K562 (cell line): Measurements from ENCODE around the gene UBASH3A. TPM values are rescaled to one million over a fixed set of nuclear protein-coding genes. Genes with fewer than 3 reads are reported as not detected.

Experiments used
- ATAC-seq: fragments of 200-7000 bp; cut with Tn5 transposase; 3 replicates; pipeline ENCODE4 v1.9.1; 2020; ENCODE audit warnings: moderate library complexity
- BruUV-seq: library from RNA; stranded (reverse); fragments of 400-500 nt; replicated peaks from 2 replicates; lab custom pipeline; 2021; lab: Mats Ljungman, UMichigan
- CTCF ChIA-PET: fragments of 300-600 bp; formaldehyde crosslinking; extraction: SDS; loops from one replicate; lab custom pipeline; 2021; ENCODE audit warnings: low intra/inter-chr PET ratio; lab: Yijun Ruan, JAX
- POLR2A ChIA-PET: fragments of 300-600, 350-650 bp; sonication (Branson Sonifier 250); formaldehyde crosslinking; extraction: SDS; loops from one replicate; lab custom pipeline; 2021; ENCODE audit warnings: antibody characterized with exemption, inconsistent platforms; lab: Yijun Ruan, JAX
- DNase-seq, 4 experiments: peaks; one replicate each; pipeline versions ENCODE4 v3.0.0 to v3.0.0-alpha.2; 2011 to 2018; ENCODE audit warnings: low spot score in 3 of 4, mixed read lengths in 3 of 4; ENCODE audit errors: extremely low read depth in 1 of 4
- FAIRE-seq: peaks from 2 replicates; lab custom pipeline; 2011; peaks lifted over from hg19 to GRCh38; lab: Jason Lieb, UNC
- H2AFZ ChIP-seq: 2 replicates; pipeline ENCODE4 v1.6.0; 2011; ENCODE audit warnings: low read depth, low read length, control low read depth, inconsistent platforms
- H3K27ac ChIP-seq: fragments of 200-600 bp; 3 replicates; pipeline ENCODE4 v1.8.0; 2011; ENCODE audit warnings: low read depth, mild to moderate bottlenecking, control low read depth, inconsistent platforms, low read length, moderate library complexity, mixed read lengths; ENCODE audit errors: extremely low read depth
- H3K27me3 ChIP-seq, 2 experiments: fragments of 300-600 bp in 1 of 2; 2 replicates in 1 of 2; 3 replicates in 1 of 2; pipeline versions ENCODE4 v1.6.0 to v1.8.0; 2011; ENCODE audit warnings: inconsistent platforms in 2 of 2, low read length in 2 of 2, mild to moderate bottlenecking in 1 of 2, mixed read lengths in 1 of 2, moderate library complexity in 1 of 2; ENCODE audit not compliant: control insufficient read depth in 2 of 2, insufficient read depth in 2 of 2
- H3K36me3 ChIP-seq: fragments of 300-600 bp; 3 replicates; pipeline ENCODE4 v1.8.0; 2011; ENCODE audit warnings: mild to moderate bottlenecking, low read length, inconsistent platforms; ENCODE audit not compliant: control insufficient read depth, insufficient read depth
- H3K4me1 ChIP-seq, 2 experiments: fragments of 200-600 bp in 1 of 2; replicated peaks in 1 of 2; 2 replicates in 1 of 2; 3 replicates in 1 of 2; pipeline versions ENCODE4 v1.5.1 to v1.8.0; 2011; ENCODE audit warnings: inconsistent platforms in 2 of 2, low read length in 2 of 2, mild to moderate bottlenecking in 1 of 2, mixed read lengths in 1 of 2, moderate library complexity in 1 of 2; ENCODE audit not compliant: control insufficient read depth in 2 of 2, insufficient read depth in 2 of 2
- H3K4me2 ChIP-seq: 2 replicates; pipeline ENCODE4 v1.6.1; 2011; ENCODE audit warnings: low read length, control low read depth, inconsistent platforms, mixed read lengths; ENCODE audit not compliant: insufficient read depth
- H3K4me3 ChIP-seq: fragments of 200-600 bp; sonication (generic), shearing (Covaris generic); 2 replicates; pipeline ENCODE4 v1.5.1; 2016; ENCODE audit warnings: control low read depth, inconsistent platforms
- H3K79me2 ChIP-seq: fragments of 200-600 bp; 3 replicates; pipeline ENCODE4 v1.8.0; 2011; ENCODE audit warnings: low read length, inconsistent platforms; ENCODE audit not compliant: control insufficient read depth, insufficient read depth
- H3K9ac ChIP-seq, 2 experiments: 2 replicates each; pipeline versions ENCODE4 v1.6.0 to v1.6.1; 2011; ENCODE audit warnings: low read depth in 2 of 2, low read length in 2 of 2, control low read depth in 1 of 2, inconsistent platforms in 1 of 2, mild to moderate bottlenecking in 1 of 2, mixed read lengths in 1 of 2; ENCODE audit not compliant: insufficient read depth in 1 of 2
- H3K9me1 ChIP-seq: one replicate; pipeline ENCODE4 v1.6.0; 2011; ENCODE audit warnings: inconsistent platforms, mild to moderate bottlenecking, low read length, moderate library complexity; ENCODE audit not compliant: control insufficient read depth, insufficient read depth
- H3K9me3 ChIP-seq: replicated peaks from 2 replicates; pipeline ENCODE4 v1.5.1; 2011; ENCODE audit warnings: low read depth, low read length, inconsistent platforms; ENCODE audit not compliant: control insufficient read depth, insufficient read depth
- H4K20me1 ChIP-seq: replicated peaks from 2 replicates; pipeline ENCODE4 v1.6.1; 2011; ENCODE audit warnings: low read length, inconsistent platforms, mixed read lengths; ENCODE audit not compliant: control insufficient read depth, insufficient read depth
- HOXB6 ChIP-seq: fragments of 250-450 bp; sonication (Bioruptor Pico); IDR thresholded peaks from 2 replicates; pipeline ENCODE4 v1.5.1; 2022; ENCODE audit warnings: mild to moderate bottlenecking, borderline replicate concordance
- SLC30A9 ChIP-seq: fragments of 250-450 bp; sonication (Bioruptor Pico); IDR thresholded peaks from 2 replicates; pipeline ENCODE4 v1.8.0; 2022; ENCODE audit warnings: mild to moderate bottlenecking, moderate library complexity
- TBP ChIP-seq: optimal IDR thresholded peaks from 2 replicates; pipeline ENCODE3; 2011; ENCODE audit warnings: low read depth, low read length, improper control_type of control experiment
- TEAD4 ChIP-seq, 2 experiments: sonication (generic) in 1 of 2; formaldehyde crosslinking in 1 of 2; IDR thresholded peaks; 2 replicates each; pipeline versions ENCODE4 v1.6.1 to v1.8.0; 2012 to 2022; ENCODE audit warnings: borderline replicate concordance in 1 of 2, inconsistent platforms in 1 of 2, low read length in 1 of 2, mild to moderate bottlenecking in 1 of 2, missing genetic modification reagents in 1 of 2
- WGBS: fragments of 100-300 bp; shearing (Covaris generic); methylation state at CpG from one replicate; pipeline ENCODE4 v1.1.6; 2016; ENCODE audit warnings: low coverage, mixed read lengths; ENCODE audit not compliant: insufficient coverage; ENCODE audit errors: missing lambda C conversion rate; 5-methylcytosine and 5-hydroxymethylcytosine counted together
- in situ Hi-C: fragments of 300-500 bp; cut with MboI; formaldehyde crosslinking; loops from 4 replicates; pipeline ENCODE4 v1.15.0; 2018; ENCODE audit warnings: inconsistent platforms, mixed read lengths
- intact Hi-C: fragments of 100-400 bp; cut with micrococcal nuclease; formaldehyde crosslinking; loops from 2 replicates; pipeline ENCODE4 v1.14.2; 2022
- polyA plus RNA-seq, 8 experiments: library from polyadenylated mRNA; depleted of rRNA in 4 of 8; stranded (reverse) in 5 of 8; unstranded in 3 of 8; fragments of >200 nt; fragmentation: Nextera tagmentation in 2 of 8; fragmentation: Illumina TruSeq in 1 of 8; extraction: Ambion mirVana in 2 of 8; extraction: Trizol in 1 of 8; gene quantifications; 2 replicates each; pipeline versions ENCODE4 v1.2.1 to v1.2.3, GENCODE V29; 2011 to 2014; ENCODE audit warnings: inconsistent platforms in 1 of 8, missing spikeins in 1 of 8
- total RNA-seq, 7 experiments: library from RNA; depleted of rRNA in 6 of 7; stranded (reverse); fragments of >200 nt in 6 of 7; fragmentation: Illumina TruSeq in 2 of 7; extraction: Trizol in 2 of 7; gene quantifications; 2 replicates each; pipeline versions ENCODE4 v1.2.1 to v1.2.3, GENCODE V29; 2011 to 2021; ENCODE audit warnings: low replicate concordance in 1 of 7
- TF ChIP-seq, protein P1 (sequence below), 2 experiments: fragments of 450-650 bp; IDR thresholded peaks; 2 replicates each; pipeline ENCODE4 v1.6.1; 2018; ENCODE audit warnings: mild to moderate bottlenecking in 2 of 2, low read depth in 1 of 2; ENCODE audit not compliant: partially characterized antibody in 2 of 2
- TF ChIP-seq, protein P2 (sequence below), 2 experiments: fragments of 200-800 bp in 1 of 2; sonication (Bioruptor generic) in 1 of 2; sonication (generic) in 1 of 2; formaldehyde crosslinking in 1 of 2; IDR thresholded peaks in 1 of 2; conservative IDR thresholded peaks in 1 of 2; 2 replicates each; pipeline versions ENCODE4 v1.5.0 to v1.6.1; 2016 to 2020; ENCODE audit warnings: missing compliant biosample characterization in 1 of 2, missing genetic modification characterization in 1 of 2, missing genetic modification reagents in 1 of 2
- TF ChIP-seq, protein P3 (sequence below): sonication (generic); formaldehyde crosslinking; IDR thresholded peaks from 2 replicates; pipeline ENCODE4 v1.8.1; 2022; ENCODE audit warnings: missing genetic modification reagents
- TF ChIP-seq, protein P4 (sequence below): fragments of 450-650 bp; formaldehyde crosslinking; IDR thresholded peaks from 2 replicates; pipeline ENCODE4 v1.4.0; 2020; ENCODE audit warnings: mild to moderate bottlenecking, moderate library complexity

Gene UBASH3A
- total and polyA plus RNA-seq, 9 of the 15 experiments (the other 6 are each of a cell fraction or from before 2014, with no cell fraction given) = 0.23 to 1.8 (median 1.1) TPM

DNA sequence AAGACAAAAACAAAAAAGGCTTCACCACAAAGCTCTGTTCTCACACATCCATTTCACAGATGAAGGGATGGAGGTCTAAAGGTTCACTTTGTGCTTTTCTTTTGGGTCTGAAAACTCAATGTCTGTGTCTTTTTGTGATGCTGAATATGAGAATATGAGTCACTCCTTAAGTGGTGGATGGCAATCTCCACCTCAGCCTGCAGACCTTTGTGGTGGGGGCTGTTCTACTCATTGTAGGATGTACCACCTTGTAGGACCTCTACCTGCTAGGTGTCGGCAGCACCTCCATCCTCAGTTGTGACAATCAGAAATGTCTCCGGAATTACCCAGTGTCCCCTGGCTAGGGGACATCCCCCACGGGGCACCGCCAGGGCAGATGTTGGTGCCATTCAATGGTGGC, 42.8 kb downstream of the UBASH3A start:
- Histone ChIP-seq H3K4me3 (no peak overlapping the region), H3K9ac (no peak overlapping the region), H3K79me2 (no peaks in the 10 kb centered on the region), H2AFZ (no peak overlapping the region), H3K27me3 (peaks cover 3 to 33% of the 10 kb centered on the region in 2 experiments; a peak in 2 of 5 replicates), H3K9me3 (no peaks in the 10 kb centered on the region), H3K9me1 (no peaks in the 10 kb centered on the region), H3K4me1 (peaks cover 0 to 8% of the 10 kb centered on the region in 2 experiments; a peak in 2 of 5 replicates), H3K27ac (no peak overlapping the region), H4K20me1 (0 out of 2 replicates have a peak, but pooled peaks cover 3% of the 10 kb centered on the region), H3K36me3 (no peaks in the 10 kb centered on the region), H3K4me2 (no peak overlapping the region)
- DNase-seq (no peak), FAIRE-seq (peak; percentile 32), ATAC-seq (no peak)
- in situ Hi-C loops (loop anchor here (5.0 to 10.0 kb wide), 3 partner anchors 69 to 289 kb away; partner anchors contain the start of gene TFF3), intact Hi-C loops (no loop called here)
- ChIA-PET CTCF (interaction anchor here (0.9 kb wide), 1 partner anchor 137 kb away, joined by 3 read pairs; no protein-coding TSS in a partner anchor), POLR2A (interaction anchor here (0.6 kb wide), 1 partner anchor 21 kb away, joined by 3 read pairs; no protein-coding TSS in a partner anchor)
- WGBS = 9% methylated on average over 4 of the region's 4 CpGs
- no TSS peak for BruUV-seq
- no peak for TF ChIP-seq TBP
- TF ChIP-seq, protein P1, sequence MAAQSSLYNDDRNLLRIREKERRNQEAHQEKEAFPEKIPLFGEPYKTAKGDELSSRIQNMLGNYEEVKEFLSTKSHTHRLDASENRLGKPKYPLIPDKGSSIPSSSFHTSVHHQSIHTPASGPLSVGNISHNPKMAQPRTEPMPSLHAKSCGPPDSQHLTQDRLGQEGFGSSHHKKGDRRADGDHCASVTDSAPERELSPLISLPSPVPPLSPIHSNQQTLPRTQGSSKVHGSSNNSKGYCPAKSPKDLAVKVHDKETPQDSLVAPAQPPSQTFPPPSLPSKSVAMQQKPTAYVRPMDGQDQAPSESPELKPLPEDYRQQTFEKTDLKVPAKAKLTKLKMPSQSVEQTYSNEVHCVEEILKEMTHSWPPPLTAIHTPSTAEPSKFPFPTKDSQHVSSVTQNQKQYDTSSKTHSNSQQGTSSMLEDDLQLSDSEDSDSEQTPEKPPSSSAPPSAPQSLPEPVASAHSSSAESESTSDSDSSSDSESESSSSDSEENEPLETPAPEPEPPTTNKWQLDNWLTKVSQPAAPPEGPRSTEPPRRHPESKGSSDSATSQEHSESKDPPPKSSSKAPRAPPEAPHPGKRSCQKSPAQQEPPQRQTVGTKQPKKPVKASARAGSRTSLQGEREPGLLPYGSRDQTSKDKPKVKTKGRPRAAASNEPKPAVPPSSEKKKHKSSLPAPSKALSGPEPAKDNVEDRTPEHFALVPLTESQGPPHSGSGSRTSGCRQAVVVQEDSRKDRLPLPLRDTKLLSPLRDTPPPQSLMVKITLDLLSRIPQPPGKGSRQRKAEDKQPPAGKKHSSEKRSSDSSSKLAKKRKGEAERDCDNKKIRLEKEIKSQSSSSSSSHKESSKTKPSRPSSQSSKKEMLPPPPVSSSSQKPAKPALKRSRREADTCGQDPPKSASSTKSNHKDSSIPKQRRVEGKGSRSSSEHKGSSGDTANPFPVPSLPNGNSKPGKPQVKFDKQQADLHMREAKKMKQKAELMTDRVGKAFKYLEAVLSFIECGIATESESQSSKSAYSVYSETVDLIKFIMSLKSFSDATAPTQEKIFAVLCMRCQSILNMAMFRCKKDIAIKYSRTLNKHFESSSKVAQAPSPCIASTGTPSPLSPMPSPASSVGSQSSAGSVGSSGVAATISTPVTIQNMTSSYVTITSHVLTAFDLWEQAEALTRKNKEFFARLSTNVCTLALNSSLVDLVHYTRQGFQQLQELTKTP (IDR thresholded peaks at IDR 0.05; ENCODE audit: low read depth in 1 of 2, partially characterized antibody in 2 of 2) = no peak
- no peak for TF ChIP-seq TEAD4 (IDR thresholded peaks at IDR 0.05; ENCODE audit: low read length)
- TF ChIP-seq TEAD4 (CRISPR knock-in tag; IDR thresholded peaks at IDR 0.05; ENCODE audit: borderline replicate concordance) = no peak
- TF ChIP-seq, protein P2, sequence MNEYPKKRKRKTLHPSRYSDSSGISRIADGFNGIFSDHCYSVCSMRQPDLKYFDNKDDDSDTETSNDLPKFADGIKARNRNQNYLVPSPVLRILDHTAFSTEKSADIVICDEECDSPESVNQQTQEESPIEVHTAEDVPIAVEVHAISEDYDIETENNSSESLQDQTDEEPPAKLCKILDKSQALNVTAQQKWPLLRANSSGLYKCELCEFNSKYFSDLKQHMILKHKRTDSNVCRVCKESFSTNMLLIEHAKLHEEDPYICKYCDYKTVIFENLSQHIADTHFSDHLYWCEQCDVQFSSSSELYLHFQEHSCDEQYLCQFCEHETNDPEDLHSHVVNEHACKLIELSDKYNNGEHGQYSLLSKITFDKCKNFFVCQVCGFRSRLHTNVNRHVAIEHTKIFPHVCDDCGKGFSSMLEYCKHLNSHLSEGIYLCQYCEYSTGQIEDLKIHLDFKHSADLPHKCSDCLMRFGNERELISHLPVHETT (CRISPR knock-in tag; conservative IDR thresholded peaks at IDR 0.05 in 1 of 2, IDR thresholded peaks at IDR 0.05 in 1 of 2) = no peak
- TF ChIP-seq, protein P3, sequence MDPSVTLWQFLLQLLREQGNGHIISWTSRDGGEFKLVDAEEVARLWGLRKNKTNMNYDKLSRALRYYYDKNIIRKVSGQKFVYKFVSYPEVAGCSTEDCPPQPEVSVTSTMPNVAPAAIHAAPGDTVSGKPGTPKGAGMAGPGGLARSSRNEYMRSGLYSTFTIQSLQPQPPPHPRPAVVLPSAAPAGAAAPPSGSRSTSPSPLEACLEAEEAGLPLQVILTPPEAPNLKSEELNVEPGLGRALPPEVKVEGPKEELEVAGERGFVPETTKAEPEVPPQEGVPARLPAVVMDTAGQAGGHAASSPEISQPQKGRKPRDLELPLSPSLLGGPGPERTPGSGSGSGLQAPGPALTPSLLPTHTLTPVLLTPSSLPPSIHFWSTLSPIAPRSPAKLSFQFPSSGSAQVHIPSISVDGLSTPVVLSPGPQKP = no peak
- no peak for TF ChIP-seq SLC30A9 (CRISPR knock-in tag)
- TF ChIP-seq, protein P4, sequence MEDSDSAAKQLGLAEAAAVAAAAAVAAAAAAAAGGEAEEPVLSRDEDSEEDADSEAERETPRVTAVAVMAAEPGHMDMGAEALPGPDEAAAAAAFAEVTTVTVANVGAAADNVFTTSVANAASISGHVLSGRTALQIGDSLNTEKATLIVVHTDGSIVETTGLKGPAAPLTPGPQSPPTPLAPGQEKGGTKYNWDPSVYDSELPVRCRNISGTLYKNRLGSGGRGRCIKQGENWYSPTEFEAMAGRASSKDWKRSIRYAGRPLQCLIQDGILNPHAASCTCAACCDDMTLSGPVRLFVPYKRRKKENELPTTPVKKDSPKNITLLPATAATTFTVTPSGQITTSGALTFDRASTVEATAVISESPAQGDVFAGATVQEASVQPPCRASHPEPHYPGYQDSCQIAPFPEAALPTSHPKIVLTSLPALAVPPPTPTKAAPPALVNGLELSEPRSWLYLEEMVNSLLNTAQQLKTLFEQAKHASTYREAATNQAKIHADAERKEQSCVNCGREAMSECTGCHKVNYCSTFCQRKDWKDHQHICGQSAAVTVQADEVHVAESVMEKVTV (CRISPR knock-in tag) = no peak
- TF ChIP-seq HOXB6 = no peak
